ENCODE results near the gene GTF3C1.

GTF3C1 gene

GRCh38 chr16:27566417-27566816, 16.7 kb upstream of the GTF3C1 start:
- DNase-seq: no peak

- no peak for DNase-seq
Observed at GRCh38 chr16:27564224-27564623, 14.5 kb upstream of the GTF3C1 start.

GRCh38 chr16:27561216-27561615, 11.5 kb upstream of the GTF3C1 start:
- DNase-seq: no peak

GRCh38 chr16:27558932-27559331, 9.2 kb upstream of the GTF3C1 start:
- no peak for DNase-seq

GRCh38 chr16:27558434-27558833, 8.7 kb upstream of the GTF3C1 start:
- no peak for DNase-seq

- DNase-seq: no peak
Observed at GRCh38 chr16:27556471-27556870, 6.8 kb upstream of the GTF3C1 start.

GRCh38 chr16:27551036-27551435, 1.3 kb upstream of the GTF3C1 start:
- no peak for DNase-seq

- DNase-seq: peak; percentile 2
Observed at GRCh38 chr16:27550582-27550920, 838 bp upstream of the GTF3C1 start.

- no peak for DNase-seq
Observed at GRCh38 chr16:27549464-27549745, 308 bp downstream of the GTF3C1 start.

GRCh38 chr16:27547851-27548250, 1.9 kb downstream of the GTF3C1 start:
- DNase-seq: no peak

- no peak for DNase-seq
Observed at GRCh38 chr16:27547134-27547533, 2.6 kb downstream of the GTF3C1 start.

GRCh38 chr16:27544671-27545070, 5.0 kb downstream of the GTF3C1 start:
- DNase-seq: no peak

- no peak for DNase-seq
Observed at GRCh38 chr16:27543801-27544200, 5.9 kb downstream of the GTF3C1 start.

GRCh38 chr16:27539636-27540035, 10.1 kb downstream of the GTF3C1 start:
- DNase-seq: no peak

- DNase-seq: no peak
Observed at GRCh38 chr16:27539120-27539519, 10.6 kb downstream of the GTF3C1 start.

- no peak for DNase-seq
Observed at GRCh38 chr16:27538528-27538927, 11.2 kb downstream of the GTF3C1 start.

GRCh38 chr16:27534256-27534655, 15.5 kb downstream of the GTF3C1 start:
- DNase-seq: no peak

GRCh38 chr16:27531826-27532800, 17.6 kb downstream of the GTF3C1 start:
- no peak for DNase-seq

GRCh38 chr16:27531186-27531585, 18.5 kb downstream of the GTF3C1 start:
- no peak for DNase-seq

GRCh38 chr16:27529962-27530361, 19.8 kb downstream of the GTF3C1 start:
- DNase-seq: no peak

- DNase-seq: no peak
Observed at GRCh38 chr16:27528294-27528693, 21.4 kb downstream of the GTF3C1 start.

GRCh38 chr16:27526180-27526579, 23.5 kb downstream of the GTF3C1 start:
- DNase-seq: no peak

GRCh38 chr16:27522173-27522707, 27.5 kb downstream of the GTF3C1 start:
- no peak for DNase-seq

- DNase-seq: no peak
Observed at GRCh38 chr16:27520982-27521673, 28.6 kb downstream of the GTF3C1 start.

Data from CD4-positive, alpha-beta T cell treated with Interleukin-21 for 1 hour (primary cell).